ENCODE results near the gene PXDN.

The PXDN gene

DNA sequence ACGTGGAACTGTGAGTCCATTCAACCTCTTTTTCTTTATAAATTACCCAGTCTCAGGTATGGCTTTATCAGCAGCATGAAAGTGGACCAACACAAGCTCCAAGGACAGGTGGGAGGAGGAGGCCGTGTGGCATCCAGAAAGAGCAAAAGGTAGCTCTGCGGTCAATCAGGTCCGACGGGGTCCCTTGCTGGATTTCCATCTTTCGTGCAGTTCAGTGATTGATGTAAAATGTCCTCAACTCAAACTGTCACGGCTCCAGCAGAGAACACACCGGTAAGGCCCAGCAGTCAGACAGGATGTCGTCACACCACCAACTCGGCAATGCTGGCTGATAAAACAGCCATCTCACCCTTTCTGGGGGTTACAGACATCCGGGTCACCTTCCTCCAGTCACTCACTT, 123.3 kb downstream of the PXDN start:
- no peak for DNase-seq

DNA sequence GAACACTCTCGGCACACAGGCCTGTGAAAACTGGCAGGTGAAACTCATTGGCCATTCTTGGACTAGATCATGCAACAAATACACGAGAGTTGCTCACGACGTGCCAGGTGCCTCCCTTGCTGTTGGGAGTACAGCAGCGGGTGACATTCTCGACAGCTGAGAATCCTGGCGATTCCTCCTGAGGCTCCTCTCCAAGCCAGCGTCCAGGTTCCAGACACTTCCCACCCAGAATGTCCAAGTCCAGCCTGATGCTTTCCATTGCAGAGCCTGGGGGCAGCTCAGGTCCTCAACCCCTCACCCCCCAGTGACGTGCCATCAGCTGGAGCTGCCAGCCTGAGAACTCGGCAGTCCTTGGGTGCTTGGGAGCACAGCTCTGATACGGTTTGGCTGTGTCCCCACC, 124.2 kb downstream of the PXDN start:
- DNase-seq = no peak

DNA sequence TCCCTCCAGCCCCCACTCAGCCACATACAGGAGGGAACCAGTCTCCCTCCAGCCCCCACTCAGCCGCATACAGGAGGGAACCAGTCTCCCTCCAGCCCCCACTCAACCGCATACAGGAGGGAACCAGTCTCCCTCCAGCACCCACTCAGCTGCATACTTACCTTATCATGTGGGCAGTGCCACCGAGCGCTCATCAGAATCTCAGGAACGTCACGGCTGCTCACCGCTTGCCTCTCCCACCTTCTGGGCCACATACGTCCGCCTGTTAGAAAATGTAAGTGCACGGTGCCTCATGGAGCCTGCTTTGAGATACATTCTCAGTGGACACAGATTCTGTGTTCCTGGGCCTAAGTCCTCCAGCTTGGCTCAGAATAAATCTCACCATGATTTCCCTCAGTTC, 124.8 kb downstream of the PXDN start:
- DNase-seq = no peak

DNA sequence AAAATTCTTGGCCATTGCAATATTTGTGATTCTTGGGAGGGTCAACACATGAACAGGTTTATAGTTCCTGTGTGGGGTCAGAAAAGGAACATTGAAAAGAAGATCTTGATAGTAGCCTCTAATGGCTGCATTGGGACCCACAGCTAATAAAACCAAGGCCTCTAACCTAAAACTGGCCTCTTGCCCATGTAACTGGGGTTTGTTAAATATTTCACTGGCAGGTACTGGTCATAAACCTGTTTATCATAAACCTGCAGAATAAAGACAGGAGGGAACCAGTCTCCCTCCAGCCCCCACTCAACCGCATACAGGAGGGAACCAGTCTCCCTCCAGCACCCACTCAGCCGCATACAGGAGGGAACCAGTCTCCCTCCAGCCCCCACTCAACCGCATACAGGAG, 125.3 kb downstream of the PXDN start:
- DNase-seq = no peak

DNA sequence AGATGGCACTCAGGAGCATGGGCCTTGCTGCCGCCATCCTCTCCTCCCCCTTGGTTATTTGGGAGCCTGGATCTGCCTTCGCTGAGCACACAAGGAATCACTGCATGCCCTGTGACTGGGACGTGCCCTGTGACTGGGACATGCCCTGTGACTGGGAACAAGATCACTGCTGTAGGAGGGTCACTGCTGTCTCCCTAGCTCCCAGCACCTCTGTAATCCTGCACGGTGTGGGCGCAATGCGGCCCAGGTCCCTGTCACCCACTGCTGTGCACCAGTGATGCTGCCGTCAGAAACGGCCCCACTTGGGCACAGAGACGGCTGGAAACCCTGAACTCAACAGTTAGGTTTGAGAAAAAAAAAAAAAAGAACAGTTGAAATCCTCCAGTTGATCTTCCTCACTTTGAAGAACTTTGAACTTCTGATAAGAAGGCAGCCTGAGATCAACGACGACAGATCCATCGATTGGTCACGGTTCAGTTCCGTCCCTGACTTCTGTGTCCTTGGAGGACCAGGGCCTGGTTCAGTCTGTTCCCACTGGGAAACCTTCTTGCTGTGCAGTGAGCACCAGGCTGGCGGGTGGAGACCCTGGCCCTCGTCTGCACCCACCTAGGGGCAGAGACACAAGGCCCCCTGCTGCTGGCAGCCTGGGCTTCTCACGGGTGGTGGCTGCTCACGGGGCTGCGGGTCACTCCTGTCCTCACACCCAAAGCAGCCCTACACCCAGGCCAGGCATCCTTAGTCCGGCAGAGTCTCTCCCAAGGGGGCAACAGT, 125.9 kb downstream of the PXDN start:
- DNase-seq = no peak

DNA sequence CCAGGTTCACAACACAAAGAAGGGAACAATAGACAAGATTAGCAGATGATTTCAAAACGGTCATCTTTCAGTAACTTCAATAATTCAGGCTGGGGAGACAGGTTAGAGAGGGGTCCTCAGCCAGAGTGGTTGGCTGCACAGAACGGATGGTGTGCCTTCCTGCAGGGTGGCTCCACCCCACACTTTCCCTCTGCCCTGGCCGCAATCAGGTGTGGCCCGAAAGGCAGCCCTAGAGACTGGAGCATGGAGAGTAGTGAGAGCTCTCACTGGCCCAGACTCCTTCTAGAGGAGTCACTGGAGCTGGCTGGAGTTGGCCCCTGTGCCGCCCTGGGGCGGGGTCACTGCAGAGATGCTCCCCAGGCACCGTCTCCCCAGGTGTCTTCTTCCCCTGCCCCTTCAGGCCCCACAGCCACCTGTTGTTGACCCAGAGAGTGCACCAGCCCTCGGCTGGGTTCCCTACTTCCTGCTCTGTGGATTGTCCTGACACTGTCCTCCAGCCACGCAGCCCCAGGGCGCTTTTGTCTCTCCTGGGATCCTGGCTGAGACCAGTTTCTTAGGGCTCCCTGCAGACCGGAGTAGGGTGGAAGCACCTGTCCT, 126.8 kb downstream of the PXDN start:
- no peak for DNase-seq

DNA sequence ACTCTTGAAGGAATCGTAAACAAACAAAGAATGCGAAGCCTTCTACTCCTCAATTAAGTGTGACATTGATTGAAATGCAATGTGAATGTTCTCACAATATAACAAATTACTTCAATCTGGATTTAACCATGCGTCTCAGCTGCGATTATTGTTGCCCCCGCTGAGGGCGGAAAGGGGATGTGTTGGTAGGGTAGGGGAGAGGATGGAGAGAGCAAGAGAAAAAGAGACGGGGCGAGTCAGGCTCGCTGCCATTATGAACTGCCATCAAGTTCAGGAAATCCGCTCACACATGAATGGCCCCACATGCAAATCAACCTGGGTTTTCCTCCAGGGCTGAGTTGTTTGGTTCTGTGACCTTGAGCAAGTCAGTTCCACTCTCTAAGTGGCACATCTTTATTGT, 129.8 kb downstream of the PXDN start:
- DNase-seq = no peak

DNA sequence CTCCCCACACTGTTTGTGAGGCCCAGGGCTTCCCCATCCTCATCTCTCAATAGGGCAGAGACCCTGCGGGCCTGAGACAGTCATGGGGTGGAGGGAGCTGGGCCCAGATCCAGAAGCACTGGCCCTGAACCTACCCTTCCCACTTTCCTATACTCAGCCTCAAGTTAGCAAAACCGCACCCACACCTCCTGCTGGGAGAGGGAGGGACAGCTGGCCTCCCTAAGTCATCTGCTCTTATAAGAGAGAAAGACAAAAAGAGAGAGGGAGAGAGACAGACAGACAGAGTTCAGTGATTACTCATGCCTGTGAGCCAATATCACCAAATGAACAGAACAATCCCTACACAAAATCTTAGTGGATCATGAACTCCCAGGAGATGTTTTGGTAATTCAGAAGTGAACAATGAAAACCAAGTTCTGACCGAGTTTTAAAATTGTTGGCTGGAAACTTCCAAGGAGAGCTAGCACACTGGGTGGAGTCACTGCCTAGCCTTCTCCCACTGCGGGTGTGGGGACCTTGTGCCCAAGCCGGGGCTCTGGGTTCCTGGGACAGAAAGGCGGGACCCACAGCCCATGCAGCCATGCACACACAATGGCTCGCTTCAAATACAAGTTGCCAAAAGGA, 130.5 kb downstream of the PXDN start:
- DNase-seq = no peak

DNA sequence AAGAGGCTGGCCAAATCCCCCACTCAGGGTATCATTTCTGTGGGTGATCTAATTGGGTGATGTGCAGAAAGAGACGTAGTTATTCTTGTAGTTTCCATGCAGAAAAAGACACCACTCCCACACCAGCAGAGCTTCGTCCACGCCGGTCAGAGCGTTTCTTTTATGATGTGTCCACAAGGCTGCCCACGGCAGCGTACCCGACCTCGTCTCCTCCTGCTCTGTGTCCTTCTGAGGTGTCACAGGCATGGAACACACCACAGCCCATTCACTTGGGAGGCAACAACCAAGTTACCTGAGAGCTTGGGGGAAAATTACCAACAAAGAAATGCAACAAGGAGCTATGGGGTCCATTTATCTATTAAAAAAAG, 131.3 kb downstream of the PXDN start:
- no peak for DNase-seq

DNA sequence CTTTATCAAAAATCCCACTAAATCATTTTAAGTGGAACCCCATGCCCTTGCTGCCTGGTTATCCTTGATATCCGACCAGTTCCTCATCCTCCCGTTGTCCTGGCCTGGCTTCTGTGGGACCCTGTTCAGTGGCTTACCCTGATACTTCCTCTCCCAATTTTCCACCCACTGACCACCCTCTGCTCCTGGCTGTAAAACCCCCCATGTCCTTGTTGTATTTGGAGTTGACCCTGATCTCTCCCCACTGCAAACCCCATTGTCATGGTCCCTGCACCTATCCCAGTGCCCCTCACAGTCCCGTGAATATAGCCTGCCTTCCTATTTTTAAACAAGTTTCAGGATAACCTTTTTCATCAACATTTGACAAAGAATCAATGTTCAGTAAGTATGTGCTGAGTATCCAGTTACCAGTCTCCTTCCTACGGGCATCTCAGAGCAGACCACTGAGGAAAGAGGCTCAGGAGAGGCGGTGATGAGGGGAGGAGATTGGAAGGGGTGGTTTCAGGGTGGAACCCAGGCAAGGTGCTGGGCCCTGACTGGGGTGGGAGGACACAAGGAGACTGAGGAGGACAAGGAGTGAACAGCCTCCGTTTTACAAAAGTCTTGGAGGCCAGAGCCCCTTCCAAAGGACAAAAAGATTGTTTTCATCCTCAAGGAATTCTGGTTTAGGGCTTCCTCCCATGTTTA, 131.8 kb downstream of the PXDN start:
- no peak for DNase-seq

DNA sequence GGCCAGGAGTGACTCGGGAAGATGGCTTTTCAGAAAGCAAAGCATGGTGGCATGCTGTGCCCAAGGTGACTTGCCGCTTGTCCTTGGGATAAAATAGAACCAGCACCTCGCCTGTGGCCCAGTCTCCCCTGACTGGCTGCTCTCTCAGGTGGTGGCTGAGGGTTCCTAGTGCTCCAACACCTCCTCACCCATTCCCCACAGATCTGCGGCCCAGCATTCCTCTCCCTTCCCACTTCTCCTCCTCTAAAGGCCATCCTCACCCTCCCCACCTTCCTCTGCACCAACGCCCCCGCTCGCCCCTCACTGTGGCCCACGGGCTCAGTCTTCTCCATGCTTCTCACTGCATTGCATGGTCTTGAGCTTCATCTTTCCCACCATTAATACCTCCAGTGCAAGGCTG, 132.4 kb downstream of the PXDN start:
- DNase-seq = no peak

DNA sequence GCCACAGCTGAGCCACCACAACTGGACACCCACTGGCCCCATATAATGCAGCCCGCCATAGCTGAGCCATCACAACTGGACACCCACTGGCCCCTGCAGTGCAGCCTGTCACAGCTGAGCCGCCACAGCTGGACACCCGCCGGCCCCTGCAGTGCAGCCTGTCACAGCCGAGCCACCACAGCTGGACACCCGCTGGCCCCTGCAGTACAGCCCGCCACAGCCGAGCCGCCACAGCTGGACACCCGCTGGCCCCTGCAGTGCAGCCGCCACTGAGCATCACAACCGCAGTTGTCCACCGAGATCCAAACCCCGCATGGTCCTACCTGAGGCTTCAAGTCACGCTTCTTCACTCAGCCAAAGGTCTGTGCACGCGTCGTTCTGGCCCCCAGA, 134.2 kb downstream of the PXDN start:
- no peak for DNase-seq

DNA sequence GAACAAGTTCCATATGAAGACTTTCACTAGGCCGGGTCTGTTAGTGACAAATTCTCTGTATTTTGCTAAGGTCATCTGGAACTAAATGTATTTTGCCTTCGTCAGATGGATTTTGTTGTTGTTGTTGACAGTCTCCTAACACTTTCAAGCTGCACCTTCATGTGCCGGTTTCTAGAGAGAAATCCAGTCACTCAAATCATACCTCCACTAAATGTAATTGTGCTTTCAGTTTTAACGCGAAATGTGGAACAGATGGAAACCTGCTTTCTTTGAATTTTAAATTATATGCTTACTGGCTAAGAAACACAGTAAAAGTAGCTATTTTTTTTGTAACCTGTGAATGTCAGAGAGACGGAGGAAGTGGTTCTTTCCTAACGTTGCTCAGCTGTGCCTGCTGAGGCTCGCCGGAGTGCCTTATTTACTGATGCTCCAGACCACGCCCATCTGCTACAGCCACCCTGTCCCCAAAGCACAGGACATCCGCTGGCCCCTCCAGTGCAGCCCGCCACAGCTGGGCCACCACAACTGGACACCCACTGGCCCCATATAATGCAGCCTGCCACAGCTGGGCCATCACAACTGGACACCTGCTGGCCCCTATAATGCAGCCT, 134.7 kb downstream of the PXDN start:
- DNase-seq = no peak

DNA sequence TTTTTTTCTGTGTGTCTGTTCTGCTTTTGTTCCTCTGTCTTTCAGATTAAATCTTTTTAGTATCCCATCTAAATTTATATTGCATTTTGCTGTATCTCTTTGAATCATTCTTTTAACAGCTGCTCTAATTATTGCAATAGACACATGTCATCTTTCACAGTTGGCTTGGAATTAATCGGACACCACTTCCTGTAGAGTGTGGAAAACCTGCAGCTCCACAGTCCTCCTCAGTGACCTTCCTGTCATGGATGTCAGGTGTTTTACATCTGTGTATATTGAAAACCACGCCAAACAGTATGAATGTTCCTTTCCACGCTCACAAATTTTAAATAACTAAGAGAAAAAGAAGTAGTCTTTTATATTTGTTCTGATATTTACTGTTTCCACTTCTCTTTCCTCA, 135.3 kb downstream of the PXDN start:
- DNase-seq = no peak

DNA sequence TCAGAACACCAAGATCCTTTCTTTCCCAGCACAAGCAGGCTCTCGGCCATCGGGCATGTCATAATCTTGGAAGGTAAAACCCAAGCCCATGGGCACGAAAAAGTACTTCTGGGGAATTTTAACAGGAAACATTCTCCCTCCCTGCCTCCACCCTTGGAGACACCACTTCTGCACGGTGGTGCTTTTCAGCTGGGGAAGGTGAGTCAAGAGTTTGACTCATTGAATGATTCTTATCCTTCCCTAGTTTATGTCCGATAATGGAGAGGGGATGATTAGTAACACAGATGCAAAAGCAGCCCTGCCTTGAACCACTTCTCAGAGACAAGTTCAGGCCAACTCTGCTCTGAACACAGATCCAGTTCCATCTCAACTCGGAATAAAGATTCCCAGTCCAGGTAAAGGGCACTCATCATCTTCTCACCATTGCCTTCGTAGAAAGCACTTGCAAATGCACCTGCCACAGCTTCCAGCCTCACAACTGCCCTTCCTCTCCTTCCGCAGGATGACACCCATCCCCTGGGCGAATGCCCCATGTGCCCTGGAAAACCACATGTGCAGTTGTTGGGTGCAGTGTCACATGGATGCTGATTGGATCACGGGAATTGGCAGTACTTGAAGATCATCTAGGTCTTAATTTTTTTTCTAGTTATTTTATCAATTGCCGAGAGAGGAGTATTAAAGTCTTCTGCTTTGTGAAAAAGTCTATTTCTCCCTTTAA, 136.2 kb downstream of the PXDN start:
- DNase-seq = no peak

DNA sequence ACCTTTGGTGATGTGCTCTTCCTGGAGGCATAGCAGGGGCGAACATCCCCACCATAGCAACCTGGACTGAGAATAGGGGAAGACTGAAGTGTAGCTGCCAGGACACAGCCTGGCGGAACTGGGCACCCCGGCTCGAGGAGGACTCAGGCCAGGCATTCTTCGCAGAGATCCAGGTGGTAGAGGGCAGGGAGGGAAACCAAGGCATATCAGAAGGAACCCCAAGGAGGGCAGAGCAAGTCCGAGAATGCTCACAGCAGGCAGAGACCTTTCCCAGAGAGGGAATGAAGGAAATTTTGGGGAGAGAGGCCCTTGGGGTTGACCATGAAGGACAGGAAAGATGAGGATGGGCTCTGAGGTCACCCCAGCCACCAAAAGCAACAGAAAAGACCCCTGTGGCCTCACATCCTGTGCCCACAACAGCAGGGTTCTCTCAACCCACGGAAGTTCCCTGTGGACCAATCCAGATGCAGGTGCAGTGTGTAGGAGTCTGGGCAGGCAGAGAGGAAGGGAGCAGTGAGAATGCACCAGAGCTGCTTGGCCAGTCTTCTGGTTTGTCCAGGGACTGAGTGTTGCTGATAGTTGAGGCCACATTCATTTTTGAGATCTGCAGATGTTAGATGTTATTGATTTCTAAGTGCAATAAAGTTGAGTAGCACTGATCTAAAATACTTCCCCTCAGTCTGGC, 136.9 kb downstream of the PXDN start:
- DNase-seq = no peak

DNA sequence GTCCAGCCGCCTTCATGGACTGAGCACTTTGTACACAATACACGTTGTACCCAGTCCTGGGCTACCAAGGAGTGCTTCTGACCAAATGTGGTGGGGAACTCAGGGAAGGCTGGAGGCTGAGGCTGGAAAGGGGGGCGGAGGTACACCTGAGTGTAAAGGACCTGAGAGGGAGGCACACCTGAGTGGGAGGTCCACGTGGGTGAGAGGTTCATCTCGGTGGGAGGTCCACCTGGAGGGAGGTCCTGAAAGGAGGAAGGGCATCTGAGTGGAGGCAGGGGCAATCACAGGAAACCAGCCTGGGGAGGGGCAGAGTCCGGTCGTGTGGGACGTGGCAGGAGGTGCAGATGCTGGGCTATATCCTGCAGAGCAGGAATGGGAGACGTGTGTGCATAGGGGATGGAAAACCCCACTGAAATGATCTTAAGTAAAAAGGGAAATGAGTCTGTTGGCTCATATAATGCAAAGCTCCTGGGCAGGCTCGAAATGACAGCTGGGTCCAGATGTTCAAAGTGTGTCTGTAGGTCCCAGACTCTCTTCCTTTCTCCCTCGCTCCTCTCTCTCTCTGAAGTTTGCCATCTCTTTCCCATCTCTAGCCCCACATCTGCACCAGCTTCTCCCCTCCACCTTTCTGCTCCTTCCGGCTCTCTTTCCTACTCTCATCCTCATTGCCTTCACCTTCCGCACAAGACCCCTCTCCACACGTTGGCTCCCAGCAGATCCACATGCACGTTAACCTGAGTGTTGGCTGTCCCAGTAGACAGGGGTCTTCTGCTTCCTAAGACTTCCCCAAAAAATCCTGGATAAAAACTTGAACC, 137.7 kb downstream of the PXDN start:
- DNase-seq = no peak

DNA sequence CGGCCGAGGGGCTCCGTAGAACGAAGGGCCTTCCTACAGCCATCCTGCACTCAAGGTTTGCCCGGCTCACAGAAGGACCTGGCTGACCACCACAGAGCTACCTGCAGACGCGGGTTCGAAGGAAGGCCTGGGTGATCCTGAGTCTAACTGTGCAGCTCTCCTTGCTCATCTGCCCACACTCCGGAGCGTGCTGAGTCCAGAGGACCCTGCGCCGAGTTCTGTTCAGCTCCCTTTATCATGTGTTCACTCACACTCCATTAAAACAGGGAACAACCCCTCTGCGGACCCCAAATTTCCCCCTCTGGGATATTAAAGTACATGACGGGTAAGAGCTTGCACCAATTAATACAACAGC, 138.3 kb downstream of the PXDN start:
- DNase-seq = no peak

DNA sequence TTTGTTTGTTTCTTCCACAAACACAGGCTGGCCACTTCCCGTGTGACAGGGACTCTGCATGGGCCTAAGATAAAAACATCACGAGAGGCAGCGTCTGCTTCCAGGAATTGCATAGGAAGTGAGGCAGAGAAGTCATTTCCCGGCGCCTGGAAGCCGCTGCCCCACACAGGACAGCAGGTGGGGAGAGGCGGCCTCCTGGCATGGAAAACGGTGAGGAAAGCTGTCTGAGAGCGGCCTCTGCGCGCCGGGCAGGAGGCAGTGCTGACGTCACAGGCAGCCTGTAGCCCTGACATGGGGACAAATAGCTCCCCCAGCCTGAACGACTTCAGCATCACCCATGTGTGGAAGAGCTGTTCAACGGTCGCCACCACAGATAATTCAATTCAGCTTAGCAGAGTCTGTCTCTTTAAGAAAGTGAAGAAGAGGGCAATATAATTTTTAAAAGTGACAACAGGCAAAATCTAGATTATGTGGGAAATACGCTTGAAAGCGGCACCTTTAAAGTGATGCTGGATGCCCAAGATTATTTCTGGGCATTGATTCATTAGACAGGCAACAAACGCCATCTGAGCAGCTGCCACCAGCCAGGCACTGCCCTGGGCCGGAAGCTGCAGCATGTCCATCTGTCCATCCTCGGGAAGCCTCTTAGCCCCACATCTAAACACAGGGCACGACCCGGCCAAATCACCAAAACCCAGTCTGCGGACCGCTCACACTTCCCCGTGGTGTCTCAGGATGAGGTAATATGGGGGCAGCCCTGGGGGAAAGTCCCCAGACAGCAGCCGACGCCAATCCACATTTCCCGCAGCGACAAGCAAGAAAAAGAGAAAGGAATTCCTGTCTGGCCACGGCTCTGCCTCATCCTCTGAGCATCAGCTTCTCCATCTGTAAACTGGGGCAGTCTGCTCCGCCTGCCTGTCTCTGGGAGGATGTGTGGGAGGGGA, 138.9 kb downstream of the PXDN start:
- no peak for DNase-seq
